ENCODE results near the gene ZNF175.

- TF ChIP-seq YY1 (IDR thresholded peaks at IDR 0.05; ENCODE audit: insufficient read depth, insufficient read length) (no peak), SUZ12 (IDR thresholded peaks at IDR 0.05; ENCODE audit: extremely low read depth, insufficient read depth, insufficient read length) (no peak), ZNF274 (IDR thresholded peaks at IDR 0.05; ENCODE audit: low read depth, low read length) (no peak)
Observed at GRCh38 chr19:51607920-51608562, 37.0 kb downstream of the ZNF175 start.

Data from NT2/D1 (cell line).